ENCODE data around the gene USP47.

GRCh38 chr11:11981840-11982239 is 140.1 kb downstream of the USP47 start:
- TF ChIP-seq CTCF (IDR thresholded peaks at IDR 0.05) (no peak), POLR2A (IDR thresholded peaks at IDR 0.05) (no peak)

Measured in lower leg skin (tissue), 3 donors.